HepG2 (cell line): ENCODE results near the gene ABHD17A. TPM values are rescaled to one million over a fixed set of nuclear protein-coding genes. Genes with fewer than 3 reads are reported as not detected.

Experiments used
- ETV6 ChIP-seq: sonication (generic); formaldehyde crosslinking; conservative IDR thresholded peaks from 2 replicates; pipeline ENCODE4 v1.4.0; 2020; ENCODE audit warnings: missing genetic modification reagents
- JDP2 ChIP-seq: sonication (generic); formaldehyde crosslinking; IDR thresholded peaks from 2 replicates; pipeline ENCODE4 v1.8.1; 2022; ENCODE audit warnings: missing genetic modification reagents, borderline replicate concordance
- SCMH1 ChIP-seq: sonication (generic); formaldehyde crosslinking; IDR thresholded peaks from 2 replicates; pipeline ENCODE4 v1.9.0; 2021; ENCODE audit warnings: missing genetic modification reagents, mild to moderate bottlenecking, borderline replicate concordance
- ZNF24 ChIP-seq: fragments of 450-650 bp; IDR thresholded peaks from 2 replicates; pipeline ENCODE4 v1.6.1; 2017; ENCODE audit warnings: antibody characterized with exemption, mild to moderate bottlenecking
- ZNF75D ChIP-seq: sonication (generic); formaldehyde crosslinking; IDR thresholded peaks from 2 replicates; pipeline ENCODE4 v1.8.1; 2023; ENCODE audit warnings: missing genetic modification reagents, mild to moderate bottlenecking, borderline replicate concordance
- polyA plus RNA-seq, 8 experiments: library from polyadenylated mRNA; depleted of rRNA in 3 of 8; stranded (reverse) in 7 of 8; unstranded in 1 of 8; fragments of >200 nt; fragmentation: Illumina TruSeq in 4 of 8; extraction: Trizol in 4 of 8; gene quantifications; 2 replicates each; pipeline versions ENCODE4 v1.2.1 to v1.2.3, GENCODE V29; 2011 to 2016; ENCODE audit warnings: low read depth in 4 of 8, missing spikeins in 1 of 8, mixed read lengths in 1 of 8; ENCODE audit not compliant: insufficient read depth in 1 of 8
- total RNA-seq, 5 experiments: library from RNA; depleted of rRNA; stranded (reverse); fragments of >200 nt; fragmentation: Illumina TruSeq; extraction: Trizol; gene quantifications; 2 replicates each; pipeline ENCODE4 v1.2.3, GENCODE V29; 2016; ENCODE audit warnings: low read depth in 1 of 5
- TF ChIP-seq, protein P1 (sequence below): sonication (generic); formaldehyde crosslinking; IDR thresholded peaks from 2 replicates; pipeline ENCODE4 v1.5.0; 2020; ENCODE audit warnings: missing genetic modification reagents, mild to moderate bottlenecking, borderline replicate concordance
- TF ChIP-seq, protein P2 (sequence below): sonication (generic); formaldehyde crosslinking; IDR thresholded peaks from 2 replicates; pipeline ENCODE4 v1.8.0; 2023; ENCODE audit warnings: mild to moderate bottlenecking, missing genetic modification reagents
- TF ChIP-seq, protein P3 (sequence below): sonication (generic); formaldehyde crosslinking; IDR thresholded peaks from 2 replicates; pipeline ENCODE4 v1.4.0; 2020; ENCODE audit warnings: mild to moderate bottlenecking, missing genetic modification reagents
- TF ChIP-seq, protein P4 (sequence below): sonication (generic); formaldehyde crosslinking; IDR thresholded peaks from 2 replicates; pipeline ENCODE4 v1.4.0; 2020; ENCODE audit warnings: mild to moderate bottlenecking, missing genetic modification reagents
- TF ChIP-seq, protein P5 (sequence below): sonication (generic); formaldehyde crosslinking; IDR thresholded peaks from 2 replicates; pipeline ENCODE4 v1.4.0; 2020; ENCODE audit warnings: mild to moderate bottlenecking, missing genetic modification reagents

The ABHD17A gene
- total and polyA plus RNA-seq, 2 of the 13 experiments (the other 11 are each of a cell fraction or from before 2014, with no cell fraction given), result 27.7 to 40.8 TPM

DNA sequence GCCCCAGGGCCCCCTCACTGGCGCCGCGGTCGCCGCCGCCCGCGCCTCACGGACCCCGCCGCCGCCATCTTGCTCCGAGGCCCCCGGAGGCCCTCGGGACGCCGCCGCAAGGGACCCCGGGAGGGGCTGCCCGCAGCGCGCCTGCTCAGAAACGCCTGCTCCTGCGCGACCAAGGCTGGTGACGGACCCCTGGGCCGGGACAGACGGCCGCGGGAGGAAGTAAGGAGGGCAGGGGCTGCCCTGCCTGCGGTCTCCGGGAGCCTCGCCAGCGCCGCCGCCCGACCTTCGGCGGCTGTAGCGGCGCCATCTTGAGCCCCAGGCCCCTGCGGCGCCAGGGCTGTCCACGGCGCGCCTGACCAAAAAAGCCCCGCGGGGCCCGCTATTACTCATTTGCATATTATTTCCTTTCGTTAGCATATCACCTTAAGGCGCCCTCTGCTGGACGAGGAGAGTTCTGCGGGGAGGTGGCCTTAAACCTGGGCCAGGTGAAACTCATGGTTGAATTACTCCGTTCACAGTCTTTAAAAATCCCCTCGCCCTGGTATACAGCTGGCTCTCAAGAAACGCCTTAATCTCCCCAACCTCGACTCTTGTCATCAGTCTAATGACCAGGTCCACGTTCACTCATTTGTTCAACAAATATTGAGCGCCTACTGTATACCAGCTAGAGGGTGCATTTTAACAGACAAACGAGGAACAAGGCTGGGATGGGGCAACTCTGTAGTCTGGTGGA is 36.7 kb downstream of the ABHD17A start, which contains the start of gene REXO1 (continued):
- TF ChIP-seq JDP2 (CRISPR knock-in tag) (no peak), ETV6 (CRISPR knock-in tag) (no peak), ZNF75D (CRISPR knock-in tag) (no peak), SCMH1 (no peak), ZNF24 (no peak)
- TF ChIP-seq, protein P1, sequence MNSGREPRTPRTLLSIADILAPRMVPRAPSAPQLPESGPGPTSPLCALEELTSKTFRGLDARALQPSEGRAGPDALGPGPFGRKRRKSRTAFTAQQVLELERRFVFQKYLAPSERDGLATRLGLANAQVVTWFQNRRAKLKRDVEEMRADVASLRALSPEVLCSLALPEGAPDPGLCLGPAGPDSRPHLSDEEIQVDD (CRISPR knock-in tag), result no peak
- TF ChIP-seq, protein P2, sequence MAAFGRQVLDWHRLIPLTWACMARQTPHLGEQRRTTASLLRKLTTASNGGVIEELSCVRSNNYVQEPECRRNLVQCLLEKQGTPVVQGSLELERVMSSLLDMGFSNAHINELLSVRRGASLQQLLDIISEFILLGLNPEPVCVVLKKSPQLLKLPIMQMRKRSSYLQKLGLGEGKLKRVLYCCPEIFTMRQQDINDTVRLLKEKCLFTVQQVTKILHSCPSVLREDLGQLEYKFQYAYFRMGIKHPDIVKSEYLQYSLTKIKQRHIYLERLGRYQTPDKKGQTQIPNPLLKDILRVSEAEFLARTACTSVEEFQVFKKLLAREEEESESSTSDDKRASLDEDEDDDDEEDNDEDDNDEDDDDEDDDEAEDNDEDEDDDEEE (CRISPR knock-in tag), result 0 out of 2 replicates have a peak, but pooled peaks have one; percentile 38
- TF ChIP-seq, protein P3, sequence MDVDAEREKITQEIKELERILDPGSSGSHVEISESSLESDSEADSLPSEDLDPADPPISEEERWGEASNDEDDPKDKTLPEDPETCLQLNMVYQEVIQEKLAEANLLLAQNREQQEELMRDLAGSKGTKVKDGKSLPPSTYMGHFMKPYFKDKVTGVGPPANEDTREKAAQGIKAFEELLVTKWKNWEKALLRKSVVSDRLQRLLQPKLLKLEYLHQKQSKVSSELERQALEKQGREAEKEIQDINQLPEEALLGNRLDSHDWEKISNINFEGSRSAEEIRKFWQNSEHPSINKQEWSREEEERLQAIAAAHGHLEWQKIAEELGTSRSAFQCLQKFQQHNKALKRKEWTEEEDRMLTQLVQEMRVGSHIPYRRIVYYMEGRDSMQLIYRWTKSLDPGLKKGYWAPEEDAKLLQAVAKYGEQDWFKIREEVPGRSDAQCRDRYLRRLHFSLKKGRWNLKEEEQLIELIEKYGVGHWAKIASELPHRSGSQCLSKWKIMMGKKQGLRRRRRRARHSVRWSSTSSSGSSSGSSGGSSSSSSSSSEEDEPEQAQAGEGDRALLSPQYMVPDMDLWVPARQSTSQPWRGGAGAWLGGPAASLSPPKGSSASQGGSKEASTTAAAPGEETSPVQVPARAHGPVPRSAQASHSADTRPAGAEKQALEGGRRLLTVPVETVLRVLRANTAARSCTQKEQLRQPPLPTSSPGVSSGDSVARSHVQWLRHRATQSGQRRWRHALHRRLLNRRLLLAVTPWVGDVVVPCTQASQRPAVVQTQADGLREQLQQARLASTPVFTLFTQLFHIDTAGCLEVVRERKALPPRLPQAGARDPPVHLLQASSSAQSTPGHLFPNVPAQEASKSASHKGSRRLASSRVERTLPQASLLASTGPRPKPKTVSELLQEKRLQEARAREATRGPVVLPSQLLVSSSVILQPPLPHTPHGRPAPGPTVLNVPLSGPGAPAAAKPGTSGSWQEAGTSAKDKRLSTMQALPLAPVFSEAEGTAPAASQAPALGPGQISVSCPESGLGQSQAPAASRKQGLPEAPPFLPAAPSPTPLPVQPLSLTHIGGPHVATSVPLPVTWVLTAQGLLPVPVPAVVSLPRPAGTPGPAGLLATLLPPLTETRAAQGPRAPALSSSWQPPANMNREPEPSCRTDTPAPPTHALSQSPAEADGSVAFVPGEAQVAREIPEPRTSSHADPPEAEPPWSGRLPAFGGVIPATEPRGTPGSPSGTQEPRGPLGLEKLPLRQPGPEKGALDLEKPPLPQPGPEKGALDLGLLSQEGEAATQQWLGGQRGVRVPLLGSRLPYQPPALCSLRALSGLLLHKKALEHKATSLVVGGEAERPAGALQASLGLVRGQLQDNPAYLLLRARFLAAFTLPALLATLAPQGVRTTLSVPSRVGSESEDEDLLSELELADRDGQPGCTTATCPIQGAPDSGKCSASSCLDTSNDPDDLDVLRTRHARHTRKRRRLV (CRISPR knock-in tag), result peak; percentile 72; the same call in 1 of the 2 replicates
- TF ChIP-seq, protein P4, sequence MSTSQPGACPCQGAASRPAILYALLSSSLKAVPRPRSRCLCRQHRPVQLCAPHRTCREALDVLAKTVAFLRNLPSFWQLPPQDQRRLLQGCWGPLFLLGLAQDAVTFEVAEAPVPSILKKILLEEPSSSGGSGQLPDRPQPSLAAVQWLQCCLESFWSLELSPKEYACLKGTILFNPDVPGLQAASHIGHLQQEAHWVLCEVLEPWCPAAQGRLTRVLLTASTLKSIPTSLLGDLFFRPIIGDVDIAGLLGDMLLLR, result no peak
- TF ChIP-seq, protein P5, sequence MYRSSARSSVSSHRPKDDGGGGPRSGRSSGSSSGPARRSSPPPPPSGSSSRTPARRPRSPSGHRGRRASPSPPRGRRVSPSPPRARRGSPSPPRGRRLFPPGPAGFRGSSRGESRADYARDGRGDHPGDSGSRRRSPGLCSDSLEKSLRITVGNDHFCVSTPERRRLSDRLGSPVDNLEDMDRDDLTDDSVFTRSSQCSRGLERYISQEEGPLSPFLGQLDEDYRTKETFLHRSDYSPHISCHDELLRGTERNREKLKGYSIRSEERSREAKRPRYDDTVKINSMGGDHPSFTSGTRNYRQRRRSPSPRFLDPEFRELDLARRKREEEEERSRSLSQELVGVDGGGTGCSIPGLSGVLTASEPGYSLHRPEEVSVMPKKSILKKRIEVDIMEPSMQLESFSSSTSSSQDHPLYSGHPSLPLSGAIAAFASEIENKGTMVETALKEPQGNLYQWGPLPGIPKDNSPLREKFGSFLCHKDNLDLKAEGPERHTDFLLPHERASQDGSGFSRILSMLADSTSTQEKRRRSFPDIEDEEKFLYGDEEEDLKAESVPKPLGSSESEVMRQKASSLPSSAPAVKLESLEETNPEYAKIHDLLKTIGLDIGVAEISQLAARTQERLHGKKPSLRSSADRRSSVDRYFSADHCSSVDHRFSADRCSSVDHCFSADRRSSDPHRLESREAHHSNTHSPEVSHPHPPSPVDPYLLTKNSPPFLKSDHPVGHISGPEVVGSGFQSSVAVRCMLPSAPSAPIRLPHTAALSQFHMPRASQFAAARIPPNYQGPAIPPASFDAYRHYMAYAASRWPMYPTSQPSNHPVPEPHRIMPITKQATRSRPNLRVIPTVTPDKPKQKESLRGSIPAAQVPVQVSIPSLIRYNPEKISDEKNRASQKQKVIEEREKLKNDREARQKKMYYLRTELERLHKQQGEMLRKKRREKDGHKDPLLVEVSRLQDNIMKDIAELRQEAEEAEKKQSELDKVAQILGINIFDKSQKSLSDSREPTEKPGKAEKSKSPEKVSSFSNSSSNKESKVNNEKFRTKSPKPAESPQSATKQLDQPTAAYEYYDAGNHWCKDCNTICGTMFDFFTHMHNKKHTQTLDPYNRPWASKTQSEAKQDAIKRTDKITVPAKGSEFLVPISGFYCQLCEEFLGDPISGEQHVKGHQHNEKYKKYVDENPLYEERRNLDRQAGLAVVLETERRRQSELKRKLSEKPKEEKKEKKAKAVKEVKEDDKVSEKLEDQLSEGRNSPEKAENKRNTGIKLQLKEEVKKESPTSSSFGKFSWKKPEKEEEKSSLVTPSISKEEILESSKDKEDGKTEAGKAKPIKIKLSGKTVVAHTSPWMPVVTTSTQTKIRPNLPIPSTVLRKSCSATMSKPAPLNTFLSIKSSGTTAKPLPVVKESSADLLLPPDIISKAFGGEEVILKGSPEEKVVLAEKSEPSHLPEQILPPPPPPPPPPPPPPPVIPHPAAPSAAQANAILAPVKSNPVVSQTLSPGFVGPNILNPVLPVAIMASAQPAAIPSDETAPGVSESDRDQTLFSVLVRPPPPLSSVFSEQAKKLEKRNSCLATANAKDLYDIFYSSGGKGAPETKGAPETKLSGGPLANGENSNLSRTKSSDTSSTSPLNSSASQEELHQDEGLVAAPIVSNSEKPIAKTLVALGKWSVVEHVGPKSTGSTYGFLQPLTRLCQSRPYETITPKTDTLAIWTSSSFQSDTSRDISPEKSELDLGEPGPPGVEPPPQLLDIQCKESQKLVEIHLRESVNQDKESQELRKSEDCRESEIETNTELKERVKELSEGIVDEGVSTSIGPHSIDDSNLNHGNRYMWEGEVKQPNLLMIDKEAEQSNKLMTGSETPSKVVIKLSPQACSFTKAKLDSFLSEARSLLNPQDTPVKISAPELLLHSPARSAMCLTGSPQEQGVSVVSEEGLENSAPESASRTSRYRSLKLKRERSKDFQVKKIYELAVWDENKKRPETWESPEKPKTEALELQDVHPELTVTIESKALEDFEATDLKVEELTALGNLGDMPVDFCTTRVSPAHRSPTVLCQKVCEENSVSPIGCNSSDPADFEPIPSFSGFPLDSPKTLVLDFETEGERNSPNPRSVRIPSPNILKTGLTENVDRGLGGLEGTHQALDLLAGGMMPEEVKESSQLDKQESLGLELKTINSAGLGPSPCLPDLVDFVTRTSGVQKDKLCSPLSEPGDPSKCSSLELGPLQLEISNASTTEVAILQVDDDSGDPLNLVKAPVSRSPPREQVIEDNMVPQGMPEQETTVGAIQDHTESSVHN (CRISPR knock-in tag), result no peak
